ENCODE data around the gene GAB1. TPM values are rescaled to one million over a fixed set of nuclear protein-coding genes. Genes with fewer than 3 reads are reported as not detected.

The GAB1 gene
- total RNA-seq, 1 experiment from 2014 or later: 15.3 TPM

- H3K14ac ChIP-seq (ENCODE audit: insufficient read depth, low read length): no peak overlapping the region
- H3K79me2 ChIP-seq (ENCODE audit: insufficient read depth, low read length): no peaks in the 10 kb centered on the region
- no peak overlapping the region for H3K4me2 ChIP-seq (ENCODE audit: insufficient read depth, insufficient read length, low read length)
- H4K8ac ChIP-seq (replicated peaks; ENCODE audit: insufficient read length, low read depth, low read length): no peak overlapping the region
- no peaks in the 10 kb centered on the region for H4K20me1 ChIP-seq (ENCODE audit: control insufficient read depth, insufficient read depth, insufficient read length)
- H3K27me3 ChIP-seq (ENCODE audit: insufficient read depth, low read length): no peaks in the 10 kb centered on the region
- H2BK120ac ChIP-seq (ENCODE audit: low read depth, low read length, poor library complexity, severe bottlenecking): no peak overlapping the region
- no peak overlapping the region for H2AK5ac ChIP-seq (ENCODE audit: insufficient read length, low read length)
- H2BK12ac ChIP-seq (ENCODE audit: insufficient read length, low read depth, low read length): no peak overlapping the region
- TF ChIP-seq, protein P1, sequence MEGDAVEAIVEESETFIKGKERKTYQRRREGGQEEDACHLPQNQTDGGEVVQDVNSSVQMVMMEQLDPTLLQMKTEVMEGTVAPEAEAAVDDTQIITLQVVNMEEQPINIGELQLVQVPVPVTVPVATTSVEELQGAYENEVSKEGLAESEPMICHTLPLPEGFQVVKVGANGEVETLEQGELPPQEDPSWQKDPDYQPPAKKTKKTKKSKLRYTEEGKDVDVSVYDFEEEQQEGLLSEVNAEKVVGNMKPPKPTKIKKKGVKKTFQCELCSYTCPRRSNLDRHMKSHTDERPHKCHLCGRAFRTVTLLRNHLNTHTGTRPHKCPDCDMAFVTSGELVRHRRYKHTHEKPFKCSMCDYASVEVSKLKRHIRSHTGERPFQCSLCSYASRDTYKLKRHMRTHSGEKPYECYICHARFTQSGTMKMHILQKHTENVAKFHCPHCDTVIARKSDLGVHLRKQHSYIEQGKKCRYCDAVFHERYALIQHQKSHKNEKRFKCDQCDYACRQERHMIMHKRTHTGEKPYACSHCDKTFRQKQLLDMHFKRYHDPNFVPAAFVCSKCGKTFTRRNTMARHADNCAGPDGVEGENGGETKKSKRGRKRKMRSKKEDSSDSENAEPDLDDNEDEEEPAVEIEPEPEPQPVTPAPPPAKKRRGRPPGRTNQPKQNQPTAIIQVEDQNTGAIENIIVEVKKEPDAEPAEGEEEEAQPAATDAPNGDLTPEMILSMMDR (conservative IDR thresholded peaks at IDR 0.05): no peak
- H2BK5ac ChIP-seq (ENCODE audit: insufficient read length, low read length): no peak overlapping the region
- H3K4me1 Mint-ChIP-seq: no peaks in the 10 kb centered on the region
- H3K27ac ChIP-seq (ENCODE audit: insufficient read length, low read depth, low read length): no peak overlapping the region
- H3K9ac ChIP-seq (ENCODE audit: extremely low read depth, insufficient read length, low read length): no peak overlapping the region
- H3K9me3 ChIP-seq (ENCODE audit: control insufficient read depth, low read depth, low read length): no peaks in the 10 kb centered on the region
- H3K9me3 Mint-ChIP-seq: no peaks in the 10 kb centered on the region
- H3T11ph ChIP-seq (ENCODE audit: low read length): no peak overlapping the region
- H2BK15ac ChIP-seq (ENCODE audit: low read depth, low read length): no peak overlapping the region
- no peaks in the 10 kb centered on the region for H3K23me2 ChIP-seq (ENCODE audit: insufficient read length, low read depth, low read length, poor library complexity, severe bottlenecking)
- no peak overlapping the region for H3K23ac ChIP-seq (ENCODE audit: insufficient read length, low read depth, low read length)
- H3K18ac ChIP-seq (ENCODE audit: insufficient read length, low read depth, low read length): no peak overlapping the region
- H3K36me3 Mint-ChIP-seq (ENCODE audit: insufficient read depth in 1 of 3, low read depth in 3 of 3): no peaks in the 10 kb centered on the region
- no peaks in the 10 kb centered on the region for H3K4me1 ChIP-seq (ENCODE audit: insufficient read depth, low read length)
- no peak overlapping the region for H3K56ac ChIP-seq (ENCODE audit: insufficient read length, low read depth, low read length)
- H3K27ac Mint-ChIP-seq: no peak overlapping the region
- H3K27me3 Mint-ChIP-seq (ENCODE audit: low read depth): no peaks in the 10 kb centered on the region
- H2AFZ ChIP-seq (ENCODE audit: low read length): no peak overlapping the region
- no peak for DNase-seq
- no peak overlapping the region for H3K4ac ChIP-seq (ENCODE audit: low read depth, low read length)
- no peaks in the 10 kb centered on the region for H3K79me1 ChIP-seq (ENCODE audit: insufficient read depth, low read depth, low read length, poor library complexity, severe bottlenecking)
- H4K5ac ChIP-seq (ENCODE audit: insufficient read length, low read depth, low read length): no peak overlapping the region
- no CpG with 5 or more reads among the region's 2 CpGs for WGBS (ENCODE audit: extremely low coverage, insufficient read length, low lambda C conversion rate)
- H4K91ac ChIP-seq (ENCODE audit: insufficient read length, low read depth, low read length): no peak overlapping the region
- H3K4me3 Mint-ChIP-seq: no peak overlapping the region
- H2BK20ac ChIP-seq (ENCODE audit: low read depth, low read length, poor library complexity, severe bottlenecking): no peak overlapping the region
Measured at GRCh38 chr4:143489106-143489505, 152.4 kb downstream of the GAB1 start.
